Chondrocyte (in vitro differentiated cells): ENCODE data around the gene SCGB2B2. TPM values are rescaled to one million over a fixed set of nuclear protein-coding genes. Genes with fewer than 3 reads are reported as not detected.

Experiments
- DNase-seq: peaks from one replicate; pipeline ENCODE4 v3.0.0; 2021; ENCODE audit warnings: mixed read lengths, low spot score
- H3K27ac Mint-ChIP-seq: one replicate; pipeline ENCODE4 v1.8.0; 2021; ENCODE audit warnings: mild to moderate bottlenecking, moderate library complexity, mixed read lengths; ENCODE audit not compliant: unreplicated experiment
- H3K27me3 Mint-ChIP-seq: 2 replicates; pipeline ENCODE4 v1.8.0; 2021; ENCODE audit warnings: low read depth, mixed read lengths
- H3K36me3 Mint-ChIP-seq: 2 replicates; pipeline ENCODE4 v1.8.0; 2021; ENCODE audit warnings: low read depth, mixed read lengths
- H3K4me1 Mint-ChIP-seq: 2 replicates; pipeline ENCODE4 v1.8.0; 2021; ENCODE audit warnings: low read depth, mild to moderate bottlenecking, mixed read lengths
- H3K4me3 Mint-ChIP-seq: one replicate; pipeline ENCODE4 v1.8.0; 2021; ENCODE audit warnings: mild to moderate bottlenecking, moderate library complexity, mixed read lengths; ENCODE audit not compliant: unreplicated experiment
- H3K9me3 Mint-ChIP-seq: 2 replicates; pipeline ENCODE4 v1.8.0; 2021; ENCODE audit warnings: low read depth, mixed read lengths
- total RNA-seq: library from RNA; stranded (reverse); gene quantifications from 3 replicates; pipeline ENCODE4 v1.2.1, GENCODE V29; 2021
- TF ChIP-seq, protein P1 (sequence below): fragments of 200-600 bp; sonication (generic); IDR thresholded peaks from 2 replicates; pipeline ENCODE4 v1.5.0; 2021; ENCODE audit warnings: antibody characterized with exemption, mild to moderate bottlenecking, moderate library complexity

The SCGB2B2 gene
- total RNA-seq, 1 donor from 2014 or later, result 0.47 TPM

- H3K27me3 Mint-ChIP-seq, result no peaks in the 10 kb centered on the region
- H3K27ac Mint-ChIP-seq, result peak overlapping the region; percentile 97
- TF ChIP-seq, protein P1, sequence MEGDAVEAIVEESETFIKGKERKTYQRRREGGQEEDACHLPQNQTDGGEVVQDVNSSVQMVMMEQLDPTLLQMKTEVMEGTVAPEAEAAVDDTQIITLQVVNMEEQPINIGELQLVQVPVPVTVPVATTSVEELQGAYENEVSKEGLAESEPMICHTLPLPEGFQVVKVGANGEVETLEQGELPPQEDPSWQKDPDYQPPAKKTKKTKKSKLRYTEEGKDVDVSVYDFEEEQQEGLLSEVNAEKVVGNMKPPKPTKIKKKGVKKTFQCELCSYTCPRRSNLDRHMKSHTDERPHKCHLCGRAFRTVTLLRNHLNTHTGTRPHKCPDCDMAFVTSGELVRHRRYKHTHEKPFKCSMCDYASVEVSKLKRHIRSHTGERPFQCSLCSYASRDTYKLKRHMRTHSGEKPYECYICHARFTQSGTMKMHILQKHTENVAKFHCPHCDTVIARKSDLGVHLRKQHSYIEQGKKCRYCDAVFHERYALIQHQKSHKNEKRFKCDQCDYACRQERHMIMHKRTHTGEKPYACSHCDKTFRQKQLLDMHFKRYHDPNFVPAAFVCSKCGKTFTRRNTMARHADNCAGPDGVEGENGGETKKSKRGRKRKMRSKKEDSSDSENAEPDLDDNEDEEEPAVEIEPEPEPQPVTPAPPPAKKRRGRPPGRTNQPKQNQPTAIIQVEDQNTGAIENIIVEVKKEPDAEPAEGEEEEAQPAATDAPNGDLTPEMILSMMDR, result no peak
- peaks cover 46% of the 10 kb centered on the region for H3K36me3 Mint-ChIP-seq
- no peak for DNase-seq
- H3K9me3 Mint-ChIP-seq, result peaks cover 41% of the 10 kb centered on the region
- H3K4me3 Mint-ChIP-seq, result peak overlapping the region; percentile 85
- H3K4me1 Mint-ChIP-seq, result peaks cover 29% of the 10 kb centered on the region
Observed at GRCh38 chr19:34678085-34678412, 1.1 kb upstream of the SCGB2B2 start.

- H3K4me1 Mint-ChIP-seq, result peaks cover 29% of the 10 kb centered on the region
- peaks cover 39% of the 10 kb centered on the region for H3K9me3 Mint-ChIP-seq
- DNase-seq, result peak; percentile 98
- no peaks in the 10 kb centered on the region for H3K27me3 Mint-ChIP-seq
- H3K27ac Mint-ChIP-seq, result peak within 1 kb of the TSS; percentile 97
- H3K4me3 Mint-ChIP-seq, result peak within 1 kb of the TSS; percentile 85
- TF ChIP-seq, protein P1, result peak; percentile 4
- peaks cover 41% of the 10 kb centered on the region for H3K36me3 Mint-ChIP-seq
Observed at GRCh38 chr19:34677386-34678084, 576 bp upstream of the SCGB2B2 start, which contains the start of gene ZNF302. TSS of gene ZNF302 (plus strand) at chr19:34677678. CDS start at chr19:34678805, 1,127 bp downstream.

GRCh38 chr19:34675919-34676318, 1.0 kb downstream of the SCGB2B2 start:
- H3K27me3 Mint-ChIP-seq, result no peaks in the 10 kb centered on the region
- DNase-seq, result no peak
- H3K9me3 Mint-ChIP-seq, result peaks cover 33% of the 10 kb centered on the region
- TF ChIP-seq, protein P1, result no peak
- peaks cover 29% of the 10 kb centered on the region for H3K4me1 Mint-ChIP-seq
- no peak overlapping the region for H3K27ac Mint-ChIP-seq
- no peak overlapping the region for H3K4me3 Mint-ChIP-seq
- peaks cover 28% of the 10 kb centered on the region for H3K36me3 Mint-ChIP-seq

DNA sequence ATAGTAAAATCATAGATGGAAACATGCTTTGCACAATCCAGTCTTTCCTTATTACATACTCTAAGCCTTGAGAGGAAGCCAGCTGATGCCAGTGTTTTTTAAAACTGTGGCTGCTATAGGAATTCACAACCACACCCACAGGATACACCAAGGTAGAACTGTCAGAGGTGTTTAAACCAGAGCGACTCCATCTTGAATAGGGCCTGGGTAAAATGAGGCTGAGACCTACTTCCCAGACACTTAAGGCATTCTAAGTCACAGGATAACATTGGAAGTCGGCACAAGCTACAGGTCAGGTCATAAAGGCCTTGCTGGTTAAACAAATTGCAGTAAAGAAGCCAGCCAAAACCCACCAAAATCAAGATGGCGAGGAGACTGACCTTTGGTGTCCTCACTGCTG, 1.7 kb downstream of the SCGB2B2 start:
- Mint-ChIP-seq H3K27me3 (no peaks in the 10 kb centered on the region), H3K4me3 (no peak overlapping the region), H3K9me3 (peaks cover 30% of the 10 kb centered on the region), H3K4me1 (peaks cover 29% of the 10 kb centered on the region), H3K36me3 (peaks cover 22% of the 10 kb centered on the region), H3K27ac (no peak overlapping the region)
- no peak for DNase-seq
- TF ChIP-seq, protein P1, result no peak

DNA sequence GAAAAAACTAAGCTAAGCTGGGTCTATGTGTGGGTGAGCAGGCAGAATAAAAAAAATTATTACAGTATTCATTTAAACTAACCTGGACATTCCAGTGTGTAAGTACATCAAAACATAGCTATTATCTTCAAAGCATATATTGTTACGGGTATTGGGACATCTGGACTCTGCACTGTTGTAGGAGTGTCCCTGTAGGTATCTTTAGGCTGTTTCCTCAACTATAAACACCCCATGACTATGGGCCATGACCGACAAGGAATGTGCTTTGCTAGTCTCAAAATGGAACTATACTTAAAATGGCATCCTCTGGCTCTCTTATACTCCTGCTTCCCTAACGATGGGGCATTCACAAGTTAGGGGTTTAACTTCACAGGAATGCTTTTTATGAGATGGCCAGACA, 3.4 kb downstream of the SCGB2B2 start:
- H3K27ac Mint-ChIP-seq, result no peak overlapping the region
- H3K27me3 Mint-ChIP-seq, result no peaks in the 10 kb centered on the region
- no peak overlapping the region for H3K4me3 Mint-ChIP-seq
- H3K36me3 Mint-ChIP-seq, result peaks cover 6% of the 10 kb centered on the region
- H3K9me3 Mint-ChIP-seq, result peaks cover 17% of the 10 kb centered on the region
- peaks cover 18% of the 10 kb centered on the region for H3K4me1 Mint-ChIP-seq
- TF ChIP-seq, protein P1, result no peak
- DNase-seq, result no peak
